ENCODE data around the gene RCSD1.

DNA sequence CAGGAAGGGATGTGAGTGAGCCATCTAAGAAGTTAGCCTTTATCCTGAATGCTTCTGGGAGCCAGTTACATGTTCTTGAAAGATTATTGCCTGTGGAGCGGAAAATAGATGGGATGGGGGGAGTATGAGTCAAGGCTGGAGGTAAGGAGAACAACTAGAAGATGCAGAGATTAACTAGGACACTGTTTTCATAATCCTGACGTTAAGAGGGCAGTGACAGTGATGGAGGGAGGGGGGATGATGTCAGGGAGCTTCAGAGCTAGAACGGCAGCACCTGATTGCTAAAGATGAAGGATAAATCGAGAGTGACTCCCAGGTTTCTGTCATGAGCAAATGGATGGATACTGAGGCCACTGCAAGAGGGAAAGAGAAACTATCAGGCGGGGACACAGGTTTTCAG is 10.0 kb upstream of the RCSD1 start:
- no peak for TF ChIP-seq POLR2A (IDR thresholded peaks at IDR 0.05; ENCODE audit: low read depth, low read length)
- no peak for TF ChIP-seq POLR2AphosphoS5 (IDR thresholded peaks at IDR 0.05; ENCODE audit: low read depth, low read length)
- no peak for TF ChIP-seq TAF1 (IDR thresholded peaks at IDR 0.05; ENCODE audit: borderline replicate concordance, low read depth, low read length)

All from GM12892 (cell line).